Measurements from ENCODE around the gene IL22RA2. TPM values are rescaled to one million over a fixed set of nuclear protein-coding genes. Genes with fewer than 3 reads are reported as not detected.
"Not testable (repeated sequence)": the region's sequence is repeated elsewhere in the genome, so short reads cannot be mapped to it uniquely, and the experiment has no call there.

IL22RA2 gene
- total RNA-seq, 1 experiment from 2014 or later, result not detected

DNA sequence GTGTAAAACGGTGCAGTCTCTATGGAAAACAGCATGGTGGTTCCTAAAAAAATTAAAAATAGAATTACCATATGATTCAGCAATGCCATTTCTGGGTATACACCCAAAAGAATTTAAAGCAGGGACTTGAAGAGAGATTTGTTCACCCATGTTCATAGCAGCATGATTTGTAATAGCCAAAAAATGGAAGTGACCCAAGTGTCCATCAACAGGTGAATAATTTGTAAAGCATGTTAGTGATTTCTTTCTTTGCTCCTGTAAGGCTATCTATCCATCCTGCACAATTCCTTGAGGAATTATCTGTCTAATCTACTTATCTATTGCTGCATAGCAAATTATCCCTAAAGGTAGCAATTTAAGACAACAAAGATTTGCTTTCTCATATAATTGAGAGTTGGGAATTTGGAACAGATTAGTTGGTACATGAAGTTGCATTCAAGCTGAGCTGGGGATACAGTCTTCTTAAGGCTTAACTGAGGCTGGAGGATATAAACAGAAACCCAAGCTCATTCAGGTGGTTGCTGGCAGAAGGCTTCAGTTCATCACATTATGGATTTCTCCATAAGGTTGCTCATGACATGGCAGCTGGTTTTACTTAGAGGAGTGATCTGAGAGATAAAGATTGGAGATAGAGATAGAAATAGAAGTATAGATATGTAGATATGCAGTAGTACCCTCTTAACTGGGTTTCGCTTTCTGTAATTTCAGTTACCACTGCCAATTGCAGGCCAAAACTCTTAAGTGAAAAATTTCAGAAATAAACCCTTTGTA lies 62.0 kb downstream of the IL22RA2 start:
- Histone ChIP-seq H3K4me1 (no peaks in the 10 kb centered on the region), H3K36me3 (no peaks in the 10 kb centered on the region), H3K9me3 (replicated peaks) (no peaks in the 10 kb centered on the region; the same call in 1 of the 2 replicates), H3K27me3 (no peaks in the 10 kb centered on the region), H3K27ac (no peak overlapping the region), H3K4me3 (no peak overlapping the region)
- DNase-seq, result no peak

DNA sequence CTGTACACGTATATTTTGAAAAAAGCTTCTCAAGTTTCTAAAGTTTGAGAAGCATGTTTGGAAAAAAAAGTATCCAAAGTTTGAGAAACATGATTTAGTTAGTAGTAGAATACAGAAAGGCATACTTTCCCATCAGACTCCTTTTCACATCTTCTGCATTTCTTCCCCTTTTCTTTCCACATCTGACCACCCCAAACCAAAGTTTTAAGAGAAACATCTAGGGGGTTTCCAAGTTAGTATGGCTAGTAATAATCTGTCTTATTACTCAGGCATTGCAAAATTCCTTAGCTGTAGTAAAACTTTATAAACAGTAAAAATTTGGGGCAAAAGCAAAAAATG lies 65.7 kb downstream of the IL22RA2 start:
- Histone ChIP-seq H3K36me3 (no peaks in the 10 kb centered on the region), H3K4me1 (no peaks in the 10 kb centered on the region), H3K9me3 (replicated peaks) (no peaks in the 10 kb centered on the region; the same call in 1 of the 2 replicates), H3K27ac (no peak overlapping the region), H3K4me3 (no peak overlapping the region), H3K27me3 (no peaks in the 10 kb centered on the region)
- DNase-seq, result no peak

DNA sequence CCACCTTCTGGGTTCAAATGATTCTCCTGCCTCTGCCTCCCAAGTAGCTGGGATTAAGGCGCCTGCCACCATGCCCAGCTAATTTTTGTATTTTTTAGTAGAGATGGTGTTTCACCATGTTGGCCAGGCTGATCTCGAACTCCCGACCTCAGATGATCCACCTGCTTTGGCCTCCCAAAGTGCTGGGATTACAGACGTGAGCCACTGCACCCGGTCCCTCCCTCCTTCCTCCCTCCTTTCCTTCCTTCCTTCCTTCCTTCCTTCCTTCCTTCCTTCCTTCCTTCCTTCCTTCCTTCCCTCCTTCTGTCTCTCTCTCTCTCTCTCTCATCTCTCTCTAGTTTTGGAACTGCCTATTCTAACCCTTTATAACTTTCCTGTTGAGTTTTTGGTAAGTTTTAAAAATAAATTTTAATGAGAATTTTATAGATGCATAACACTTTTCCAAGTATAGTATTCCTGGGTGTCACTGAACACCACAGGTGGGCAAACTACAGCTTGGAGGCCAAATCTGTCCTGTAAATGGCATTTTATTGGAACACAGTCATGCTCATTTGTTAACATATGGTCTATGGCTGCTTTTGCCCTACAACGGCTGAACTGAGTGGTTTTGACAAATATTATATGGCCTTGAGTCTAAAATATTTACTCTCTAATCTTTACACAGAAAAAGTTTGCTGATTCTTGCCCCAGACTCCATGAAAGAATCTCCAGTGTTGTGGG lies 66.2 kb downstream of the IL22RA2 start:
- not testable (repeated sequence) for H3K36me3 ChIP-seq; H3K4me3 ChIP-seq; H3K27me3 ChIP-seq; H3K27ac ChIP-seq; H3K9me3 ChIP-seq (replicated peaks); H3K4me1 ChIP-seq; DNase-seq

DNA sequence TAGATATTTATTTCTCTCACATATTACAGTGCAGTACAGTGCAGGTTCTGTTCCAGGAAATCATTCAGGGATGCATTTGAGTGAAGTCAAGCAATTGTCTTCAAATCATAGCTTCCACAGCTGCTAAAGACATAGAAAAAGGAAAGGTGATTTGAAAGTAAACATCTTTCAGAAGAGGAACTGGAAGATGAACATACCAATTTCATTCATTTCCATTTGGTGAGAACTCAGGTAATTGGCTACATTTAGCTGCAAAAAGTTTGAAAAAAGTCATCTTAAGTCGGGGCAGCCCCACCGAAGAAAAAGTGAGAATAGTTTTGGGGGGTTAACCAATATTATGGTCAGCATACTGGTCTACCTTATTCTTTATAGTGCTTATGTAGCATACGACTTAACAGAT lies 67.3 kb downstream of the IL22RA2 start:
- Histone ChIP-seq H3K27ac (no peak overlapping the region), H3K9me3 (replicated peaks) (no peaks in the 10 kb centered on the region; the same call in 1 of the 2 replicates), H3K4me1 (no peaks in the 10 kb centered on the region), H3K4me3 (no peak overlapping the region), H3K36me3 (no peaks in the 10 kb centered on the region), H3K27me3 (no peaks in the 10 kb centered on the region)
- no peak for DNase-seq

DNA sequence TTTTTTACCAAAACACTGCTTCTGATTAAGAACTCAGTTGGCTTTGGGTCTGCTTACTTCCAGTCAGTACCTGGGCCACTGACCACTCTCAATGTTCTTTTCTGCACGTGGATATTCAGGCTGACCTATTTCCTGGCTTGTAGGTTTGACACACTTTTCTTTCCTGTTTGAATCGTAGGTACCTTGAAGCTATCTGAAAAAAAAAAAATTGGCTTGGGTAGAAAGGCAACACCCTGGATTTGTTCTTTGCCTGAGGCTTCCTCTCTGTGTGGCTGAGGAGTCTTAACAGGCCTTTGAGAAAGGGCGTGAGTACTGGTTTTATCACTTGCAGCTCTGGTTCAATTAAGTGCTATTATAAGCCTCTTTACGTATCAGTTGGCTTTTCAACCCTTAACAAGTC lies 68.1 kb downstream of the IL22RA2 start:
- Histone ChIP-seq H3K4me3 (no peak overlapping the region), H3K36me3 (no peaks in the 10 kb centered on the region)

DNA sequence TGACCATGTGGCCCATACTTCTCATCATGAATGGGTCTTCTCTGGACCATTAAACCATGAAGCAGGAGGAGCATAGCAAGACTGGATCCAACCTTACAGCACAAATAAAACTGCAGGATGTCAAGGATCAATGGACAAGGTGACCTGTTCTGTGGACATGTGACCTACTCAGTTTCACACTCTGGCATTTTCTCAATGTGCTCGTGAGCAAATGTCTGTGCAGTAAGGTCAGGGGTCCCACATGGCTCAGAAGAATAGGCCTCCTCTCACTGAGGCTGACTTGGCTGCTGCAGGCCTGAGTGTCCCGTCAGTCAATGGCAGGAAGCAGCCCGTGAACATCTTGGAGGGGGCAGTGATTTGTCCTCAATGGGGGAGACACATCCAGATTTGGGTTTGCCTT lies 68.5 kb downstream of the IL22RA2 start:
- H3K9me3 ChIP-seq (replicated peaks), result no peaks in the 10 kb centered on the region; the same call in 1 of the 2 replicates
- no peak overlapping the region for H3K4me3 ChIP-seq
- H3K27me3 ChIP-seq, result no peaks in the 10 kb centered on the region
- H3K36me3 ChIP-seq, result no peaks in the 10 kb centered on the region
- DNase-seq, result no peak
- no peaks in the 10 kb centered on the region for H3K4me1 ChIP-seq
- H3K27ac ChIP-seq, result no peak overlapping the region

More for the DNA sequence above, 68.1 kb downstream of the IL22RA2 start:
- Histone ChIP-seq H3K27ac (no peak overlapping the region), H3K4me1 (no peaks in the 10 kb centered on the region), H3K27me3 (no peaks in the 10 kb centered on the region), H3K9me3 (replicated peaks) (no peaks in the 10 kb centered on the region; the same call in 1 of the 2 replicates)
- no peak for DNase-seq

DNA sequence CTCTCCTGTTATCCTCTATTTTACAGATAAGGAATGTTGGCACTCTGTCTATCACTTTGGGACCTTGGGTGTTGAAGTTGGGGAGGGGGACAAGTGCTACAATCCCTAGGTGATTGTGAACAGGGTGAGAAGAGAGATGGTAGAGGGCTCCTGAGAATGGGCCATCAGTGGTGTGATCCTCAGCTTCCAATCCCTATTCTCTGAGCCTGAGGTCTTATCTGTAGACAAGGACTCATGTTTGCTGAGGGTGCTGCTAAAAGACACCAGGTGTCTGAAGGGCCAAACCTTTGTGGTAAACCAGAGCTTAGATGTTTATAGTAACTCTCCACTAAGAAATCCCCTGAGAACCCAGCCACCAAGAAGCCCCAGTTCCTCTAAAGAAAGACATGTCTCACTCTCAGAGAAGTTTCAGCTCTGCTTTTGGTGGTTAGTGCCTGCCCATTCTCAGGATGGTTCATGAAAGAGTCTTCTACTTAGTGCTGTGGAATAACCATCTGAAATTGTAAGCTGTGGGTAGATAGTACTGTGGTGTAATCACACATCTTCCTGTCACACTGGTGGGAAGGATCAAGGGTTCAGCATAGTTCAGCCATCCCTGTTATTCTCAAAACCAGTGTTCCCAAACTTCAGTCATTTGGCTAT lies 70.5 kb downstream of the IL22RA2 start:
- no peak overlapping the region for H3K4me3 ChIP-seq
- no peaks in the 10 kb centered on the region; the same call in 1 of the 2 replicates for H3K9me3 ChIP-seq (replicated peaks)
- no peaks in the 10 kb centered on the region for H3K27me3 ChIP-seq
- no peak for DNase-seq
- no peaks in the 10 kb centered on the region for H3K4me1 ChIP-seq
- no peaks in the 10 kb centered on the region for H3K36me3 ChIP-seq
- no peak overlapping the region for H3K27ac ChIP-seq

DNA sequence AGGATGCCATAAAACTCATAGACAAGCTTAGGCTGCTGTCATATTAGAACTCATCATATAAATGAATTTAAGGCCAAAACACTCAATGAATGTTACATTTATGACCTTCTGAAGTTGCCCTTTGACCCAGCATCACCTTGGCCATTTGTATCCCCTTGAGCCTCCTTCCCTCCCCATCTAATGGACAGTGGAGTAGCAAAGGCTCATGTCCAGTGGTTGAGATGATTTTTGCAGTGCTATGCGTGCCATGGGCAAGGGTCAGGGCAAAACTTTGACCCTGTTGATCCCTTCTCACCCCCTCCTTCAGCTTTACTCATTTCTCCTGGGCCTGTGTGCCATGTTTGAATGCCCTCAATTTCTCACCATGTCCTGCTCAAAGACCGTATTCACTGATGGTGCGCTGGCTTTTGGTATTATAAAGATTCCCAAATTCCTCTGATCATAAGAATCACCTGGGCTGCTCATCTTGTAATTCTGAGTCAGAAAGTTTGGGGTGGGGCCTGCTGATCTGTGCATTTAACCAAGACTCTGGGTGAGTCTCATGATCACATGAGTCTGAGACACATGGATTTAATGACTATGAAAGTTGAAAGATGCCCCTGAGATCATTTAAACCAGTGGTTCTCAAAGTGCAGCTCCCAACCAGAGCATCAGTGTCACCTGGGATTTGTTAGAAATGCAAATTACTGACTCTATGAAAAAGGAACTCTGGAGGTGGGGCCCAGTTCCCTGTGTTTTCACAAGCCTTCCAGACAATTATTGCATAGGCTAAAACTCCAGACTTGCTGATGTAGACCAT lies 71.2 kb downstream of the IL22RA2 start:
- no peak overlapping the region for H3K27ac ChIP-seq
- H3K36me3 ChIP-seq, result no peaks in the 10 kb centered on the region
- no peaks in the 10 kb centered on the region for H3K4me1 ChIP-seq
- no peak for DNase-seq
- H3K27me3 ChIP-seq, result no peaks in the 10 kb centered on the region
- no peak overlapping the region for H3K4me3 ChIP-seq
- no peaks in the 10 kb centered on the region for H3K9me3 ChIP-seq (replicated peaks)

DNA sequence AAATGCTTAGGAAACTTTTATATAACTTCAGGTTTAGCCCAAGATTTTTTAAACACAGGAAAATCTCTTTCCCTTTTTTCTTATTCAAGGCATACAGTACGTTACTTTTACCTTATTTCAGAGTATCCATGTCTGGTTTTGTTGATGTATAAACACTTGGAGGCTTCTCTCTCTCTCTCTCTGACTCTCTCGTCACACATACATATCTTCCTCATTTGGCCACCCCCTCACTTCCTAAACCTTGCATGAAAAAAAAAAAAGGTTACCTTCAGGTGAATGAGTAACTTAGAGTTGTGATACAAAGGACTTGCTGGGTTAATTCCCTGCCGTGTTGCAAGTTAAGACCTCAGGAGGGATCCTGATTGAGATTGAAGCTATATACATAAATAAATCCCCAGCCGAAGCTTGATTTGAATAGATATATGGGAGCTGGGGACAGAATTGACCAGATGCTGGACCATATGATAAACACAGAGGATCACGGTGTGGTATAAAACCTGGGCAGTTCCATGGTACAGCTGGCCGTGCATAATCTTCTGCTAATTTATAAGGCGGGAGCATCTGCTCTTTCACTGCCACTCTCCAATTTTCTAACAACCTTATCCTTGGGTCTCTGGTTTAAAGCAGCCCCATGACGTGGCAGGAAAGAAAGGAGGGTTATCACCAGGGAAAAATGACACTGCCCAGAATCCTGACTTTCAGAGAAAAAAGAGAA lies 73.6 kb downstream of the IL22RA2 start:
- Histone ChIP-seq H3K4me1 (peaks cover 7% of the 10 kb centered on the region; the same call in 1 of the 2 replicates), H3K9me3 (replicated peaks) (no peaks in the 10 kb centered on the region), H3K27me3 (no peaks in the 10 kb centered on the region), H3K4me3 (no peak overlapping the region), H3K36me3 (no peaks in the 10 kb centered on the region), H3K27ac (no peak overlapping the region)
- peak in 1 of 2 experiments; percentile 12 for DNase-seq

DNA sequence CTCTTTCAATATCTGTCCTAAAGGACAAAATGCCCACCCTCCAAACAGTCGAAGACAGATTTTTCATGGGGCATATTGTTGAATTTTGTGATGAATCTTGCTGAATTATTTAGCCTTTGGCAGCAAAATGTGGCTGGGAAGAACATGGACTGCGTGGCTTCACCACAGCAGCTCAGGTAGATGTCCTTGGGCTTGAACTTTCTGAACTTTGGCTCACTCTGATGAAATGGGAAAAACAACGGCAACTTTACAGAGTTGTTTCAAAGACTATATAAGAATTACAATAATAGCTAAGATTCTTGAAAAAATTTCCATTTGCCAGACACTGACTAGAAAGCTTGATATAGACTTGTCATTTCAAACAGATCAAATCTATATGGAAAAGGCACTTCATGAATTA lies 75.9 kb downstream of the IL22RA2 start:
- H3K27ac ChIP-seq, result no peak overlapping the region
- H3K4me3 ChIP-seq, result no peak overlapping the region
- H3K36me3 ChIP-seq, result no peaks in the 10 kb centered on the region
- H3K9me3 ChIP-seq (replicated peaks), result no peaks in the 10 kb centered on the region
- no peak for DNase-seq
- H3K4me1 ChIP-seq, result peaks cover 7% of the 10 kb centered on the region; the same call in 1 of the 2 replicates
- H3K27me3 ChIP-seq, result no peaks in the 10 kb centered on the region

DNA sequence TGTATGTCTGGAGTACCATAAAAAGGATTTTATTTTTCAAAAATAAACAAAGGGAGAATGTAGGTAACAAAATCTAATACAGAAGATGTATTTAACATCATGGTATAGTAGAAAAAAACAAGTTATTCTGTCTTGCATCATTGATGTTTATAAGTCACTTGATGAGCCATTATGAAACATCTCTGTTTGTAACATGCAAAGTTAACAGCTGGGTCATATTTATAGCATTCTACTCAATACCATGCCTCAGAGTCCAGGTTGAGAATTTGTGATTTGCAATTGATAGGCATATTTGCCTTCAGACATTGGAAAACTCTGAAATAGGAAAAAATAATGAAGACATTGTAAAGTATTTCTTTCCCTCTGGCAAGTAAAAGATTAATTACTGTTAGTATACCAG lies 76.4 kb downstream of the IL22RA2 start:
- Histone ChIP-seq H3K4me1 (peaks cover 7% of the 10 kb centered on the region; the same call in 1 of the 2 replicates), H3K36me3 (no peaks in the 10 kb centered on the region), H3K9me3 (replicated peaks) (no peaks in the 10 kb centered on the region), H3K4me3 (no peak overlapping the region), H3K27me3 (no peaks in the 10 kb centered on the region), H3K27ac (no peak overlapping the region)
- DNase-seq, result no peak

DNA sequence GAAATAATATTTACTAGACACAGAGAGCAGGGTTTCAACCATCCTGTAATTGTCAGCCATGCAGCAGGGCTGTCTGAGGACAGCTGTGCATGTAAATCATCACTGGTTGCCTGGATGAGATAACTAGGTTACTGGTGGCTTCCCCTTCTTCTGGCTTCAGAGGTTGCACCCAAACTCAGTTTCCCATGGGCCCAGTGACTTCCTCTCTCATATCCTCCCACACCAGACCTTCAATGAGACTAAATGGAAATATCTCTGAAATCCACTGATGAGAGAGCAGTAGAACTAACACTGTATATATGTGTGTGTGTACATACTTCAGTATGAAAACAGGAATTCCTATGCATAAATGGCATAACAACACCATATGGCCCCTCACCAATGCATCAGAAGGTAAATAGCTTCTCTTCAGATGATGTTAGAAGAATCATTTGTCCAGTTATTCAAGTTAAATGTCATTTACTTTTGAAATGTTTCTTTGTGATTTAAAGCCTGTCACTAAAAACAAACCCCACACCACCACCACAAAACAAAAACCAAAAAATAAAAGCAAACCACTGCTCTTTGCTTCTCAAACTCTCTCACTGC lies 77.7 kb downstream of the IL22RA2 start:
- Histone ChIP-seq H3K4me3 (no peak overlapping the region), H3K4me1 (peaks cover 7% of the 10 kb centered on the region; the same call in 1 of the 2 replicates), H3K36me3 (no peaks in the 10 kb centered on the region), H3K27me3 (no peaks in the 10 kb centered on the region), H3K27ac (no peak overlapping the region), H3K9me3 (replicated peaks) (no peaks in the 10 kb centered on the region)
- peak; percentile 26 to 64 for DNase-seq

DNA sequence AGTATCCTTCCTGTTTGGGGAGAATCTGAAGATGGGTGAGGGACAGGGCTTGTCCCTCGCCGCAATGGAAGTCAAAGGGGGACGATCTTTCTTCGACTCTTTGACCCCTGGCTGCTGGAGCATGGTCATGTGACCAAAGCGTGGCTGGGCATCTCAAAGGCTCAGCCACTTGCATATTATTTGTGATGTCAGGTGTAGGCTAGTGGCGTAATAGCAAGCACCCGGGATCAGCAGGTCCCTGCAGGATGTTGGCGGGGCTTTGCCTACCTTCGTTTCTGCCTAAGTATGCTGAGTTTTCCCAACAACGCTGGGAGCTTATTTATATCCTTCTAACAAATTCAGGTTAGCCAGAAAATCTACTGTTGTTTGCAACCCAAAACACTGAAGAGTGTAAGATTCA lies 78.4 kb downstream of the IL22RA2 start:
- Histone ChIP-seq H3K27ac (no peak overlapping the region), H3K4me1 (peaks cover 7% of the 10 kb centered on the region; the same call in 1 of the 2 replicates), H3K4me3 (no peak overlapping the region), H3K27me3 (no peaks in the 10 kb centered on the region), H3K9me3 (replicated peaks) (no peaks in the 10 kb centered on the region), H3K36me3 (no peaks in the 10 kb centered on the region)
- no peak for DNase-seq

All from SJCRH30 (cell line).